HepG2 (cell line): ENCODE measurements around the gene DCTN2. TPM values are rescaled to one million over a fixed set of nuclear protein-coding genes. Genes with fewer than 3 reads are reported as not detected.

Source experiments
- FOXA3 ChIP-seq: IDR thresholded peaks from 2 replicates; pipeline ENCODE4 v1.6.1; 2016; ENCODE audit warnings: missing genetic modification reagents, missing compliant biosample characterization
- HOXA7 ChIP-seq: sonication (generic); formaldehyde crosslinking; IDR thresholded peaks from 2 replicates; pipeline ENCODE4 v1.8.1; 2022; ENCODE audit warnings: mild to moderate bottlenecking, missing genetic modification reagents, moderate library complexity
- MAZ ChIP-seq, 2 experiments: sonication (generic) in 1 of 2; formaldehyde crosslinking in 1 of 2; IDR thresholded peaks; 2 replicates each; pipeline versions ENCODE4 v1.5.0 to v1.6.1; 2012 to 2020; ENCODE audit warnings: low read depth in 2 of 2, mild to moderate bottlenecking in 2 of 2, borderline replicate concordance in 1 of 2, improper control_type of control experiment in 1 of 2, low read length in 1 of 2, missing genetic modification reagents in 1 of 2, moderate library complexity in 1 of 2
- MYC ChIP-seq: sonication (generic); formaldehyde crosslinking; IDR thresholded peaks from 2 replicates; pipeline ENCODE4 v1.9.0; 2021; ENCODE audit warnings: missing genetic modification reagents, borderline replicate concordance
- RFX3 ChIP-seq: IDR thresholded peaks from 2 replicates; pipeline ENCODE4 v1.6.1; 2016; ENCODE audit warnings: missing biosample characterization, missing genetic modification reagents
- RXRB ChIP-seq: IDR thresholded peaks from 2 replicates; pipeline ENCODE4 v1.6.1; 2016; ENCODE audit warnings: borderline replicate concordance, missing genetic modification reagents, missing compliant biosample characterization
- SKI ChIP-seq: fragments of 450-650 bp; IDR thresholded peaks from one replicate; pipeline ENCODE4 v1.6.1; 2018; ENCODE audit warnings: mild to moderate bottlenecking; ENCODE audit not compliant: partially characterized antibody
- SP5 ChIP-seq: IDR thresholded peaks from 2 replicates; pipeline ENCODE4 v1.6.1; 2016; ENCODE audit warnings: low read depth, borderline replicate concordance
- THAP7 ChIP-seq: sonication (generic); formaldehyde crosslinking; IDR thresholded peaks from 2 replicates; pipeline ENCODE4 v1.8.1; 2023; ENCODE audit warnings: mild to moderate bottlenecking, missing genetic modification reagents
- ZGPAT ChIP-seq: IDR thresholded peaks from 2 replicates; pipeline ENCODE4 v1.6.1; 2016; ENCODE audit warnings: mild to moderate bottlenecking
- ZKSCAN1 ChIP-seq: fragments of 150-350 bp; IDR thresholded peaks from 2 replicates; pipeline ENCODE4 v1.6.1; 2014; ENCODE audit warnings: low read length
- ZNF10 ChIP-seq: sonication (generic); formaldehyde crosslinking; IDR thresholded peaks from 2 replicates; pipeline ENCODE4 v1.4.0; 2020; ENCODE audit warnings: mild to moderate bottlenecking, low read depth, missing genetic modification reagents, borderline replicate concordance
- ZNF3 ChIP-seq: IDR thresholded peaks from 2 replicates; pipeline ENCODE4 v1.7.0; 2017; ENCODE audit warnings: inconsistent platforms
- ZNF335 ChIP-seq: sonication (generic); formaldehyde crosslinking; IDR thresholded peaks from 2 replicates; pipeline ENCODE4 v1.4.0; 2020; ENCODE audit warnings: missing genetic modification reagents
- polyA plus RNA-seq, 8 experiments: library from polyadenylated mRNA; depleted of rRNA in 3 of 8; stranded (reverse) in 7 of 8; unstranded in 1 of 8; fragments of >200 nt; fragmentation: Illumina TruSeq in 4 of 8; extraction: Trizol in 4 of 8; gene quantifications; 2 replicates each; pipeline versions ENCODE4 v1.2.1 to v1.2.3, GENCODE V29; 2011 to 2016; ENCODE audit warnings: low read depth in 4 of 8, missing spikeins in 1 of 8, mixed read lengths in 1 of 8; ENCODE audit not compliant: insufficient read depth in 1 of 8
- total RNA-seq, 5 experiments: library from RNA; depleted of rRNA; stranded (reverse); fragments of >200 nt; fragmentation: Illumina TruSeq; extraction: Trizol; gene quantifications; 2 replicates each; pipeline ENCODE4 v1.2.3, GENCODE V29; 2016; ENCODE audit warnings: low read depth in 1 of 5
- TF ChIP-seq, protein P1 (sequence below): sonication (generic); formaldehyde crosslinking; IDR thresholded peaks from 2 replicates; pipeline ENCODE4 v1.5.0; 2020; ENCODE audit warnings: missing genetic modification reagents, mild to moderate bottlenecking, borderline replicate concordance
- TF ChIP-seq, protein P2 (sequence below): sonication (generic); formaldehyde crosslinking; IDR thresholded peaks from one replicate; pipeline ENCODE4 v1.5.1; 2020; ENCODE audit warnings: mild to moderate bottlenecking, missing genetic modification reagents; ENCODE audit errors: not compliant biosample characterization

Gene DCTN2
- total and polyA plus RNA-seq, 2 of the 13 experiments (the other 11 are each of a cell fraction or from before 2014, with no cell fraction given) = 72.0 to 77.4 TPM

DNA sequence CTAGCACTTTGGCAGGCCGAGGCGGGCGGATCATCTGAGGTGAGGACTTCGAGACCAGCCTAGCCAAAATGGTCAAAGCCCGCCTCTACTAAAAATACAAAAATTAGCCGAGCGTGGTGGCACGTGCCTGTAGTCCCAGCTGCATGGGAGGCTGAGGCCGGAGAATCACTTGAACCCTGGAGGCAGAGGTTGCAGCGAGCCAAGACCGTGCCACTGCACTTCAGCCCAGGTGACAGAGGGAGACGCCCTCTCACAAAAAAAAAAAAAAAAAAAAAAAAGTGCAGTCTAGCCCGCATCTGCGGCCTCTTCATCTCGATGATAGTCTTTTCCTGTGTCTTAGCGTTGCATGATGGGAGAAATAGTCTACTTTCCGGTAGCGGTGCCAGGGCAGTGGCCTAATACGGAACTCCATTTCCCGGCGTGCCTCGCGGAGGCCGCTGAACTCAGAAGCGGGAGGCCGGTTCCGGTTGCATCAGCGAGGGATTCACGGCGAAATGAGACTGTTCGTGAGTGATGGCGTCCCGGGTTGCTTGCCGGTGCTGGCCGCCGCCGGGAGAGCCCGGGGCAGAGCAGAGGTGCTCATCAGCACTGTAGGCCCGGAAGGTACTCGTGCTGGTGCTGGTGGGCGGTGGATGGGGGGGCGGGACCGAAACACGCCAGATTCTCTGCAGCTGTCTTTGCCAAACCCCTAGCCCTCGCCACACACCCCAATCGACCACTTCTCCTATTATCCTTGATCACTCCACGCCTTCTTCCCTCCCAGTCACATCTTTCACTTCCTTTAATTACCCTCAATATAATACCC lies 59.2 kb downstream of the DCTN2 start, which contains the start of gene MARS1 (continued):
- TF ChIP-seq FOXA3 (no peak), RFX3 (CRISPR knock-in tag) (no peak), SP5 (CRISPR knock-in tag) (no peak), MAZ (IDR thresholded peaks at IDR 0.05; ENCODE audit: borderline replicate concordance, low read depth, low read length) (peak; percentile 19; the same call in 1 of the 2 replicates), MAZ (CRISPR knock-in tag; IDR thresholded peaks at IDR 0.05; ENCODE audit: low read depth) (peak; percentile 45; the same call in 1 of the 2 replicates), ZGPAT (CRISPR knock-in tag) (peak; percentile 73), HOXA7 (CRISPR knock-in tag) (no peak), THAP7 (CRISPR knock-in tag) (no peak), ZNF10 (no peak), SKI (no peak), ZKSCAN1 (no peak), ZNF3 (CRISPR knock-in tag) (no peak), RXRB (CRISPR knock-in tag) (peak; percentile 13; the same call in 1 of the 2 replicates), MYC (CRISPR knock-in tag) (peak; percentile 82; the same call in 1 of the 2 replicates), ZNF335 (CRISPR knock-in tag) (no peak)
- TF ChIP-seq, protein P1, sequence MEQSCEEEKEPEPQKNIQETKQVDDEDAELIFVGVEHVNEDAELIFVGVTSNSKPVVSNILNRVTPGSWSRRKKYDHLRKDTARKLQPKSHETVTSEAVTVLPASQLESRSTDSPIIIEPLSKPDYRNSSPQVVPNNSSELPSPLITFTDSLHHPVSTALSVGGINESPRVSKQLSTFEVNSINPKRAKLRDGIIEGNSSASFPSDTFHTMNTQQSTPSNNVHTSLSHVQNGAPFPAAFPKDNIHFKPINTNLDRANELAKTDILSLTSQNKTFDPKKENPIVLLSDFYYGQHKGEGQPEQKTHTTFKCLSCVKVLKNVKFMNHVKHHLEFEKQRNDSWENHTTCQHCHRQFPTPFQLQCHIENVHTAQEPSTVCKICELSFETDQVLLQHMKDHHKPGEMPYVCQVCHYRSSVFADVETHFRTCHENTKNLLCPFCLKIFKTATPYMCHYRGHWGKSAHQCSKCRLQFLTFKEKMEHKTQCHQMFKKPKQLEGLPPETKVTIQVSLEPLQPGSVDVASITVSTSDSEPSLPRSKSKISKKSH (CRISPR knock-in tag) = no peak
- TF ChIP-seq, protein P2, sequence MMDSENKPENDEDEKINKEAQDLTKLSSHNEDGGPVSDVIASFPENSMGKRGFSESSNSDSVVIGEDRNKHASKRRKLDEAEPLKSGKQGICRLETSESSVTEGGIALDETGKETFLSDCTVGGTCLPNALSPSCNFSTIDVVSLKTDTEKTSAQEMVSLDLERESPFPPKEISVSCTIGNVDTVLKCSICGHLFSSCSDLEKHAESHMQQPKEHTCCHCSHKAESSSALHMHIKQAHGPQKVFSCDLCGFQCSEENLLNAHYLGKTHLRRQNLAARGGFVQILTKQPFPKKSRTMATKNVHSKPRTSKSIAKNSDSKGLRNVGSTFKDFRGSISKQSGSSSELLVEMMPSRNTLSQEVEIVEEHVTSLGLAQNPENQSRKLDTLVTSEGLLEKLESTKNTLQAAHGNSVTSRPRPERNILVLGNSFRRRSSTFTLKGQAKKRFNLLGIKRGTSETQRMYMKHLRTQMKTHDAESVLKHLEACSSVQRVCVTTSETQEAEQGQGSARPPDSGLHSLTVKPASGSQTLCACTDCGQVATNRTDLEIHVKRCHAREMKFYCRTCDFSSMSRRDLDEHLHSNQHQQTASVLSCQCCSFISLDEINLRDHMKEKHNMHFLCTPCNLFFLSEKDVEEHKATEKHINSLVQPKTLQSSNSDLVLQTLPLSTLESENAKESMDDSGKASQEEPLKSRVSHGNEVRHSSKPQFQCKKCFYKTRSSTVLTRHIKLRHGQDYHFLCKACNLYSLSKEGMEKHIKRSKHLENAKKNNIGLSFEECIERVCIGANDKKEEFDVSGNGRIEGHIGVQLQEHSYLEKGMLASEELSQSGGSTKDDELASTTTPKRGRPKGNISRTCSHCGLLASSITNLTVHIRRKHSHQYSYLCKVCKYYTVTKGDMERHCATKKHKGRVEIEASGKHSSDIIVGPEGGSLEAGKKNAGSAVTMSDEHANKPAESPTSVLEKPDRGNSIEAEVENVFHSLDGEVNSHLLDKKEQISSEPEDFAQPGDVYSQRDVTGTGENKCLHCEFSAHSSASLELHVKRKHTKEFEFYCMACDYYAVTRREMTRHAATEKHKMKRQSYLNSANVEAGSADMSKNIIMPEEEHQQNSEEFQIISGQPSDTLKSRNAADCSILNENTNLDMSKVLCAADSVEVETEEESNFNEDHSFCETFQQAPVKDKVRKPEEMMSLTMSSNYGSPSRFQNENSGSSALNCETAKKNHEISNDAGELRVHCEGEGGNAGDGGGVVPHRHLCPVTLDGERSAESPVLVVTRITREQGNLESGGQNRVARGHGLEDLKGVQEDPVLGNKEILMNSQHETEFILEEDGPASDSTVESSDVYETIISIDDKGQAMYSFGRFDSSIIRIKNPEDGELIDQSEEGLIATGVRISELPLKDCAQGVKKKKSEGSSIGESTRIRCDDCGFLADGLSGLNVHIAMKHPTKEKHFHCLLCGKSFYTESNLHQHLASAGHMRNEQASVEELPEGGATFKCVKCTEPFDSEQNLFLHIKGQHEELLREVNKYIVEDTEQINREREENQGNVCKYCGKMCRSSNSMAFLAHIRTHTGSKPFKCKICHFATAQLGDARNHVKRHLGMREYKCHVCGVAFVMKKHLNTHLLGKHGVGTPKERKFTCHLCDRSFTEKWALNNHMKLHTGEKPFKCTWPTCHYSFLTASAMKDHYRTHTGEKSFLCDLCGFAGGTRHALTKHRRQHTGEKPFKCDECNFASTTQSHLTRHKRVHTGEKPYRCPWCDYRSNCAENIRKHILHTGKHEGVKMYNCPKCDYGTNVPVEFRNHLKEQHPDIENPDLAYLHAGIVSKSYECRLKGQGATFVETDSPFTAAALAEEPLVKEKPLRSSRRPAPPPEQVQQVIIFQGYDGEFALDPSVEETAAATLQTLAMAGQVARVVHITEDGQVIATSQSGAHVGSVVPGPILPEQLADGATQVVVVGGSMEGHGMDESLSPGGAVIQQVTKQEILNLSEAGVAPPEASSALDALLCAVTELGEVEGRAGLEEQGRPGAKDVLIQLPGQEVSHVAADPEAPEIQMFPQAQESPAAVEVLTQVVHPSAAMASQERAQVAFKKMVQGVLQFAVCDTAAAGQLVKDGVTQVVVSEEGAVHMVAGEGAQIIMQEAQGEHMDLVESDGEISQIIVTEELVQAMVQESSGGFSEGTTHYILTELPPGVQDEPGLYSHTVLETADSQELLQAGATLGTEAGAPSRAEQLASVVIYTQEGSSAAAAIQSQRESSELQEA (CRISPR knock-in tag) = no peak
